Coronary artery (tissue), 2 donors: ENCODE data around the gene FBXL13.
A peak's percentile ranks its signal among the peaks of the same experiment; 100 is the strongest.

Experiments
- DNase-seq: peaks from one replicate; pipeline ENCODE4 v3.0.0-alpha.2; 2017; ENCODE audit warnings: low spot score
- H3K27ac ChIP-seq, 2 donors: fragments of 200-600 bp; sonication (generic); one replicate each; pipeline ENCODE4 v1.5.1; 2016 to 2019
- H3K4me3 ChIP-seq: fragments of 200-600 bp; sonication (generic); 2 replicates; pipeline ENCODE4 v1.5.1; 2016; ENCODE audit warnings: mild to moderate bottlenecking, moderate library complexity
- TF ChIP-seq, protein P1 (sequence below): fragments of 200-600 bp; sonication (generic); IDR thresholded peaks from one replicate; pipeline ENCODE4 v1.5.1; 2019; ENCODE audit warnings: antibody characterized with exemption

FBXL13 gene

DNA sequence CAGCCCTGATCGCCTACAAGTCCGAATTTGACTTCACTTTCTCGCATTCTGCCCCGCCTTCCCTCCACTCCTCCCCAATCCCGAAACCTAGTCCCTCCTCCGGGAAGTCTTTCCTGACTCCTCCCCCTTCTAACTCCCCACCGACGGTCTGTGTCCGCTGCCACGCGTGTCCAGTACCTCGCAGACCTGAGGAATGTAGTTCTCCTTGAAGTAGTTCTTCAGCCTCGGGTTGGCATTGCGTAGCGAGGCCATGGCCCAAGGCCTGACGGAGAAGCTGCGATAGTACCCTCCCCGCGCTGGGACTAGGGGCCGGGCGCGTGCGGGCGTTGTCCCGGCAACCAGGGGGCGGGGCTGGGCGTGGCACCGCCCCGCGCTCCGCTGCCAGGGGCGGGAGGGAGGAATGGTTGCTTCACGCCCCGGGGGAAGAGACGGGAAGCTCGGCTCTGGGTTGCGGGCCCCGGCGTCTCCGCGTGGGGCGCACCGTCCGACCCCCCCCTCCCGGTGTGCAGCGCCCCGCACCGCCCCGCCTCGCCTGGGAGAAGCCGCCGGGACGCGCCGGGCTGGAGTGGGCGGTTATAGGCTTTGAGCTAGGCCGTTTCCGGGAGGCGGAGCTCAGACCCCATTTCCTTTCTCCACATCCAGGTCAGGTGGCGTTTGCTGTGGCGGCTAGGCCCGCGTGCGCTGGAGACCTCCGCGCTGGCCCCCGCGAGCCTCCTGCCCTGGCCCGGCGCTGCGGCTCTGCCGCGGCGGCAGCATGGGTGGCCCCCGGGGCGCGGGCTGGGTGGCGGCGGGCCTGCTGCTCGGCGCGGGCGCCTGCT is at the start of gene FBXL13, which contains the start of gene ARMC10:
FBXL13 (minus strand) TSS at position 278 of the 818 bp plus-strand sequence.
ARMC10 (plus strand) TSS at position 622 of the 818 bp plus-strand sequence; CDS start at position 755, 133 bp downstream.
- Histone ChIP-seq H3K27ac (peak within 1 kb of the TSS; percentile 84 to 97), H3K4me3 (peak within 1 kb of the TSS; percentile 97)
- TF ChIP-seq, protein P1, sequence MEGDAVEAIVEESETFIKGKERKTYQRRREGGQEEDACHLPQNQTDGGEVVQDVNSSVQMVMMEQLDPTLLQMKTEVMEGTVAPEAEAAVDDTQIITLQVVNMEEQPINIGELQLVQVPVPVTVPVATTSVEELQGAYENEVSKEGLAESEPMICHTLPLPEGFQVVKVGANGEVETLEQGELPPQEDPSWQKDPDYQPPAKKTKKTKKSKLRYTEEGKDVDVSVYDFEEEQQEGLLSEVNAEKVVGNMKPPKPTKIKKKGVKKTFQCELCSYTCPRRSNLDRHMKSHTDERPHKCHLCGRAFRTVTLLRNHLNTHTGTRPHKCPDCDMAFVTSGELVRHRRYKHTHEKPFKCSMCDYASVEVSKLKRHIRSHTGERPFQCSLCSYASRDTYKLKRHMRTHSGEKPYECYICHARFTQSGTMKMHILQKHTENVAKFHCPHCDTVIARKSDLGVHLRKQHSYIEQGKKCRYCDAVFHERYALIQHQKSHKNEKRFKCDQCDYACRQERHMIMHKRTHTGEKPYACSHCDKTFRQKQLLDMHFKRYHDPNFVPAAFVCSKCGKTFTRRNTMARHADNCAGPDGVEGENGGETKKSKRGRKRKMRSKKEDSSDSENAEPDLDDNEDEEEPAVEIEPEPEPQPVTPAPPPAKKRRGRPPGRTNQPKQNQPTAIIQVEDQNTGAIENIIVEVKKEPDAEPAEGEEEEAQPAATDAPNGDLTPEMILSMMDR, result no peak
- DNase-seq, result peak; percentile 96

DNA sequence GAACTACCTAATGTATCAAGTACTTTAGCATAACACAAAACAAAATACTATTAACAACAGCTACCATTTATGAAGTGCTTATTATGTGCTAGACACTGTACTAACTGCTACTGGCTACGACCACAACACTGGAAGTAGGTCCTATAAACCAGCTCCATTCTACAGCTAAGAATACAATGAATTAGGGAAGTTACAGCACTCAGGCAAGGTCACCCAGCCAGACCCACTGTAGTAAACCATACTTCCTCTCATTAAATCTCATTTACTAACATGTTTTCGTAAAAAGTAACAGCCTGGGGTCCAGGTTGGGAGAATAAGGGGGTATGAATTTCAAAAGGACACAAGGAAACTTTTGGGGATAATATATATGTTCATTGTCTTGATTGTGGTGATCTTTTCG is 48.9 kb upstream of the FBXL13 start:
- Histone ChIP-seq H3K4me3 (no peak overlapping the region), H3K27ac (no peak overlapping the region)
- TF ChIP-seq, protein P1, result no peak
- no peak for DNase-seq

DNA sequence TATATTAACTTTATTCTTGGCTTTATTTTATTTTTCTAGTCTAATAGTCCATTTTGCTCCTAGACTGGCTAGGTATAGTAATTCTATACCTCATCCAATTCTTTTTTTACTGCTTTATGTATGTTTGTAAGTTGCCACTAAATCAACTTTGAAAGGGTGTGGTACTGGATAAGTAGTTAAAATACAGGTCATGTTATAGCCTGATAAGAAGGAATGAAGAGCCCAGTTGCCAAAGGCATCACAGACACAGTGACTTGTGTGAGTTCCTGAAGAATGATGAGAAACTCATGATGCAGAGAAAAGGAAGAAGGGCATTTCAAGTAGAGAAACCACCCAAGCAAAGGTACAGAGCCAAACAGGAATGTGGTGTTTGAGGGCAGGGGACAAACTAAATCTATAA is 47.0 kb upstream of the FBXL13 start:
- TF ChIP-seq, protein P1, result no peak
- DNase-seq, result no peak
- Histone ChIP-seq H3K27ac (no peak overlapping the region), H3K4me3 (no peak overlapping the region)

DNA sequence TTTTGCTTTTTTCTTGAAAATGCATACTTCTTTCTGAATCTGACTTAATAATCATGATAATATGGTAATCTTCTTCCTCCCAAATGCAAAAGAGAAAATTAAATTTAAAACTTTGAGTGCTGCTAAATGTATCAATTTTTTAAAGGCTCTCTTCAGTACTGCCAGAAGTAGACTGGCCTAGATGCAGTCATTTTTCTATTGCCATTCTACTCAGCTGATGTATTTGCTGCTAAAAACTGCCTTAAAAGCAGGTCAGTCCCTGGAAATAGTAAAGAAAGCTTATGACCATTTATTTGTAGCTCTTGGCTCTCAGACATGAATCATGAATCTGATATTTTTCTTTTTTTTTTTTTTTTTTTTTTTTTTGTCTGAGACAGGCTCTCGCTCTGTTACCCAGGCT is 45.8 kb upstream of the FBXL13 start:
- TF ChIP-seq, protein P1, result no peak
- Histone ChIP-seq H3K27ac (no peak overlapping the region), H3K4me3 (no peak overlapping the region)
- no peak for DNase-seq

DNA sequence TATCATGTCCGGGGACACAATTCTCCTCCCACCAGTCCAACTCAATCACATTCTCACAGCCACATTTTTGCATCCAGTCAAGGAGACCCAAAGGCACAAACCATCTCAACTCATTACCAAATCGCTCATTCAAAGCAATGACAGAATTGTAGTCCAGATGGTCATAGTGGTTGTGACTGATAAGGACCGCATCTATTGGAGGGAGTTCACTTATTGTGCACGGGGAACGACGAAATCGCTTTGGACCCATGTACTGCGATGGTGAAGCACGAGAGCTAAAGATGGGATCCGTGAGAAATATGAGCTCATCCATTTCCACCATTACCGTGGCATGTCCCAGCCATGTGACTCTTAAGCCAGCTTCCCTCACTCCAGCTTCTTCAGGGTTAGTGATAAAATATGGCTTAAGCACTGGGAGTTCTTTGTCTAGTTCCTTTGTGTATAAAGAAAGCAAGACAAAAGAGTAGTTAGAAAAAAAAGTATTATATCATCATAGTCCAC is 45.2 kb upstream of the FBXL13 start:
- DNase-seq, result no peak
- TF ChIP-seq, protein P1, result no peak
- Histone ChIP-seq H3K4me3 (no peak overlapping the region), H3K27ac (no peak overlapping the region)

DNA sequence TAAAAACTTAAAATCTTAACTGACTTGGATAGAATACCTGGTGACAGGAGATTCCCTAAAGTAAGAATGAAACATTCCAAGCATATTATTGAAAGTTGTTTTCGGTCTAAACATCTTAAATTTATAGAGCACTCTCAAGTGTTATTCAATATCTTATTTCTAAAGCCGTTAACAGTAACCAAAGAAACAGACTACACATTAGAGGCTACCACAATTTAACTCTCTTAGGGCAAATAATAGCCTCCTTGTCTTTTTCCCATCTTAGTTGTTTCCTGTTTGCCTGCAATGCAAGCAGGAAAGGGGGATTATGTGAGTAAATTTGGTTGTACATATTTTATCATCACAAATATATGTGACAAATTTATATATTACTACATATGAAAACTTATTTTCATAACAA is 42.9 kb upstream of the FBXL13 start:
- Histone ChIP-seq H3K27ac (no peak overlapping the region), H3K4me3 (no peak overlapping the region)
- TF ChIP-seq, protein P1, result no peak
- no peak for DNase-seq

DNA sequence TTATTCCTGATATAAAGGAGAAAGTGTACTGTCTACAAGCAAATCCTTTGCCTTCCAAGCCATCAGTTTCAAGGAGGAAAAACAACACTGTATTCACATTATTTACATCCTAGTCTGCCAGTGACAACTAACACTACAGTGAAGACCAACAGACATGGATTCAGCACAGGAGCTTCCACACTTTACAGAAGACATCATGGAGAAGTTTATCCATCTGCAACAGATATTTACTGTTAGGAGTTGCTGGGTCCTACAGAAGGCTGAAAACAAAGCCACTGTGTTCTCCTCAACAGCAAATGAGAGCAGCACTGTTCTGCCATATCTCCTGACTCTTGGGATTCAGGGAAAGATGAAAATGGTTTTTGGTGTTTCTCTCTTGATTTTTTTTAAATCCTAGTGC is 42.4 kb upstream of the FBXL13 start:
- H3K4me3 ChIP-seq, result no peak overlapping the region
- DNase-seq, result no peak
- H3K27ac ChIP-seq, result no peak overlapping the region
- TF ChIP-seq, protein P1, result no peak
